Neural progenitor cell (in vitro differentiated cells): ENCODE data around the gene INPP5B. TPM values are rescaled to one million over a fixed set of nuclear protein-coding genes. Genes with fewer than 3 reads are reported as not detected.
A peak's percentile ranks its signal among the peaks of the same experiment; 100 is the strongest.

Source experiments
- DNase-seq: peaks from one replicate; pipeline ENCODE4 v3.0.0-alpha.2; 2016; ENCODE audit warnings: low spot score
- H2AFZ ChIP-seq: fragments of 200-600 bp; sonication (generic); replicated peaks from 2 replicates; pipeline ENCODE4 v1.6.1; 2016; ENCODE audit warnings: antibody characterized with exemption
- H3F3A ChIP-seq: fragments of 200-600 bp; sonication (generic); 2 replicates; pipeline ENCODE4 v1.6.1; 2016; ENCODE audit warnings: antibody characterized with exemption, low read depth
- H3K27ac ChIP-seq: fragments of 200-600 bp; sonication (generic); 2 replicates; pipeline ENCODE4 v1.5.1; 2016; ENCODE audit warnings: mild to moderate bottlenecking
- H3K27me3 ChIP-seq: fragments of 200-600 bp; sonication (generic); 2 replicates; pipeline ENCODE4 v1.6.1; 2016; ENCODE audit warnings: mild to moderate bottlenecking, moderate library complexity
- H3K36me3 ChIP-seq: fragments of 200-600 bp; sonication (generic); 2 replicates; pipeline ENCODE4 v1.5.1; 2016
- H3K4me1 ChIP-seq: fragments of 200-600 bp; sonication (generic); 2 replicates; pipeline ENCODE4 v1.6.1; 2016; ENCODE audit warnings: mixed run types
- H3K4me2 ChIP-seq: fragments of 200-600 bp; sonication (generic); 2 replicates; pipeline ENCODE4 v1.6.1; 2016
- H3K4me3 ChIP-seq: fragments of 200-600 bp; sonication (generic); 2 replicates; pipeline ENCODE4 v1.5.1; 2016
- H3K79me2 ChIP-seq: fragments of 200-600 bp; sonication (generic); 2 replicates; pipeline ENCODE4 v1.6.1; 2016; ENCODE audit warnings: low read depth
- H3K9ac ChIP-seq: fragments of 200-600 bp; sonication (generic); 2 replicates; pipeline ENCODE4 v1.6.1; 2016
- H3K9me3 ChIP-seq: fragments of 200-600 bp; sonication (generic); 2 replicates; pipeline ENCODE4 v1.5.1; 2016; ENCODE audit warnings: low read depth
- H4K20me1 ChIP-seq: fragments of 200-600 bp; sonication (generic); 2 replicates; pipeline ENCODE4 v1.6.1; 2016; ENCODE audit warnings: low read depth
- H3K27ac Mint-ChIP-seq: 3 replicates; pipeline ENCODE4 v1.8.0; 2021; ENCODE audit warnings: mixed read lengths
- H3K27me3 Mint-ChIP-seq: 2 replicates; pipeline ENCODE4 v1.8.0; 2022; ENCODE audit warnings: low read depth, mild to moderate bottlenecking, inconsistent platforms, moderate library complexity, mixed read lengths; ENCODE audit not compliant: insufficient read depth
- H3K36me3 Mint-ChIP-seq: 3 replicates; pipeline ENCODE4 v1.8.0; 2021; ENCODE audit warnings: mixed read lengths
- H3K4me1 Mint-ChIP-seq: 3 replicates; pipeline ENCODE4 v1.8.0; 2021; ENCODE audit warnings: mixed read lengths
- H3K4me3 Mint-ChIP-seq: 3 replicates; pipeline ENCODE4 v1.8.0; 2021; ENCODE audit warnings: mild to moderate bottlenecking, moderate library complexity, mixed read lengths
- H3K9me3 Mint-ChIP-seq: 3 replicates; pipeline ENCODE4 v1.8.0; 2020; ENCODE audit warnings: mixed read lengths
- CTCF ChIP-seq: fragments of 200-600 bp; sonication (generic); IDR thresholded peaks from 2 replicates; pipeline ENCODE4 v1.5.1; 2017; ENCODE audit warnings: antibody characterized with exemption, mild to moderate bottlenecking
- EZH2 ChIP-seq: fragments of 200-600 bp; sonication (generic); IDR thresholded peaks from 2 replicates; pipeline ENCODE4 v1.6.1; 2017; ENCODE audit warnings: antibody characterized with exemption, mild to moderate bottlenecking, moderate library complexity
- EZH2phosphoT487 ChIP-seq: fragments of 200-600 bp; sonication (generic); IDR thresholded peaks from 2 replicates; pipeline ENCODE4 v1.6.1; 2017; ENCODE audit warnings: antibody characterized with exemption
- total RNA-seq: library from RNA; depleted of rRNA; stranded (reverse); fragments of >200 nt; gene quantifications from 2 replicates; pipeline ENCODE4 v1.2.3, GENCODE V29; 2015; ENCODE audit warnings: low replicate concordance

INPP5B gene
- total RNA-seq, 1 donor from 2014 or later, result 22.0 TPM

DNA sequence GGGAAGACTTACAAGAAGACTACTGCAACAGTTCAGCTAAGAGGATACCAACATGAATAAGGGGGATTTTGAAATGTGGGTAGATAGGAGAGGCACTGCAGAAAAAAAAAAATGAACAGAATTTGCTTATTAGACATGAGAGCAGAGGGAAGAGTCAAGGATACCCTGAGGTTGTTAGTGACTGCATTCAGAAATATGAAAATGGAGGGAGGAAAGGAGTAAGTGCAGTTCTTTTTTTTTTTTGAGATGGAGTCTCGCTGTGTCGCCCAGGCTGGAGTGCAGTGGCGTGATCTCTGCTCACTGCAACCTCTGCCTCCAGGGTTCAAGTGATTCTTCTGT is 23.3 kb downstream of the INPP5B start:
- Histone ChIP-seq H3K4me2 (no peak overlapping the region), H3K36me3 (no peaks in the 10 kb centered on the region), H3K4me1 (peaks cover 10% of the 10 kb centered on the region), H3K9ac (no peak overlapping the region), H2AFZ (no peak overlapping the region), H3K27me3 (no peaks in the 10 kb centered on the region), H3K79me2 (peaks cover 61% of the 10 kb centered on the region), H4K20me1 (no peaks in the 10 kb centered on the region), H3K9me3 (no peaks in the 10 kb centered on the region), H3F3A (peaks cover 3% of the 10 kb centered on the region), H3K27ac (no peak overlapping the region), H3K4me3 (no peak overlapping the region)
- TF ChIP-seq CTCF (no peak), EZH2phosphoT487 (no peak), EZH2 (no peak)
- no peaks in the 10 kb centered on the region for H3K27me3 Mint-ChIP-seq
- H3K36me3 Mint-ChIP-seq, result peaks cover 5% of the 10 kb centered on the region
- H3K4me3 Mint-ChIP-seq, result no peak overlapping the region
- no peak overlapping the region for H3K27ac Mint-ChIP-seq
- H3K4me1 Mint-ChIP-seq, result no peaks in the 10 kb centered on the region
- H3K9me3 Mint-ChIP-seq, result no peaks in the 10 kb centered on the region
- no peak for DNase-seq

- no peak for DNase-seq
- Mint-ChIP-seq H3K4me3 (no peak overlapping the region), H3K4me1 (no peaks in the 10 kb centered on the region), H3K36me3 (peaks cover 5% of the 10 kb centered on the region), H3K27me3 (no peaks in the 10 kb centered on the region), H3K27ac (no peak overlapping the region), H3K9me3 (no peaks in the 10 kb centered on the region)
- Histone ChIP-seq H3K9ac (no peak overlapping the region), H4K20me1 (peaks cover 3% of the 10 kb centered on the region), H2AFZ (no peak overlapping the region), H3F3A (peaks cover 3% of the 10 kb centered on the region), H3K79me2 (peaks cover 61% of the 10 kb centered on the region), H3K9me3 (no peaks in the 10 kb centered on the region), H3K36me3 (no peaks in the 10 kb centered on the region), H3K4me2 (no peak overlapping the region), H3K4me3 (no peak overlapping the region), H3K27ac (no peak overlapping the region), H3K27me3 (no peaks in the 10 kb centered on the region), H3K4me1 (peaks cover 10% of the 10 kb centered on the region)
- no peak for TF ChIP-seq EZH2
- no peak for TF ChIP-seq CTCF
- TF ChIP-seq EZH2phosphoT487, result no peak
Observed at GRCh38 chr1:37922767-37923550, 23.9 kb downstream of the INPP5B start.

GRCh38 chr1:37919277-37919676 is 27.6 kb downstream of the INPP5B start:
- Mint-ChIP-seq H3K36me3 (no peaks in the 10 kb centered on the region), H3K4me1 (no peaks in the 10 kb centered on the region), H3K27me3 (no peaks in the 10 kb centered on the region), H3K4me3 (no peak overlapping the region), H3K9me3 (no peaks in the 10 kb centered on the region), H3K27ac (no peak overlapping the region)
- peak; percentile 46 for DNase-seq
- Histone ChIP-seq H3K4me2 (no peak overlapping the region), H3K9me3 (no peaks in the 10 kb centered on the region), H3K4me3 (no peak overlapping the region), H3F3A (no peaks in the 10 kb centered on the region), H3K4me1 (no peaks in the 10 kb centered on the region), H4K20me1 (peaks cover 3% of the 10 kb centered on the region), H3K27ac (no peak overlapping the region), H3K9ac (no peak overlapping the region), H2AFZ (no peak overlapping the region), H3K36me3 (no peaks in the 10 kb centered on the region), H3K27me3 (no peaks in the 10 kb centered on the region), H3K79me2 (peaks cover 49% of the 10 kb centered on the region)
- TF ChIP-seq CTCF (peak; percentile 61), EZH2phosphoT487 (no peak)
